Psoas muscle (tissue), 8 donors: Measurements from ENCODE around the gene AKAP6. TPM values are rescaled to one million over a fixed set of nuclear protein-coding genes. Genes with fewer than 3 reads are reported as not detected.

Source experiments
- ATAC-seq, 4 donors: fragments of 200-7000 bp; cut with Tn5 transposase; one replicate each; pipeline ENCODE4 v1.9.1; 2020; ENCODE audit warnings: moderate library complexity in 3 of 4, mild to moderate bottlenecking in 2 of 4
- DNase-seq, 2 donors: peaks; one replicate each; pipeline ENCODE4 v3.0.0-alpha.2; 2020
- H3K27ac ChIP-seq: fragments of 200-600 bp; one replicate; pipeline ENCODE4 v1.8.0; 2022
- H3K27me3 ChIP-seq, 3 donors: fragments of 200-600 bp in 1 of 3; one replicate each; pipeline versions ENCODE4 v1.6.1 to v1.8.0; 2013 to 2022; ENCODE audit warnings: low read length in 2 of 3, mild to moderate bottlenecking in 2 of 3, moderate library complexity in 1 of 3; ENCODE audit not compliant: insufficient read depth in 3 of 3
- H3K36me3 ChIP-seq, 2 donors: fragments of 200-600 bp in 1 of 2; one replicate each; pipeline versions ENCODE4 v1.6.1 to v1.8.0; 2013 to 2022; ENCODE audit warnings: low read depth in 1 of 2, mild to moderate bottlenecking in 1 of 2, moderate library complexity in 1 of 2; ENCODE audit not compliant: insufficient read depth in 1 of 2
- H3K4me1 ChIP-seq: fragments of 200-600 bp; one replicate; pipeline ENCODE4 v1.8.0; 2022
- H3K4me3 ChIP-seq: fragments of 200-600 bp; one replicate; pipeline ENCODE4 v1.8.0; 2022; ENCODE audit warnings: mild to moderate bottlenecking
- H3K9me3 ChIP-seq: fragments of 200-600 bp; one replicate; pipeline ENCODE4 v1.8.0; 2022
- CTCF ChIP-seq: fragments of 200-600 bp; IDR thresholded peaks from one replicate; pipeline ENCODE4 v1.8.0; 2022; ENCODE audit warnings: antibody characterized with exemption
- WGBS, 3 donors: extraction: QIAGEN DNeasy Blood & Tissue Kit; methylation state at CpG; one replicate each; pipeline versions ENCODE4 v1.1.6 to v1.1.7; 2013; 5-methylcytosine and 5-hydroxymethylcytosine counted together
- intact Hi-C, 2 donors: fragments of 100-400 bp; cut with DNase I; formaldehyde crosslinking; loops; one replicate each; pipeline versions ENCODE4 v1.11.0 to v1.14.2; 2022
- polyA plus RNA-seq, 3 donors: library from polyadenylated mRNA; stranded (reverse); fragments of 200-250 nt; gene quantifications; one replicate each; pipeline ENCODE4 v1.2.3, GENCODE V29; 2013
- total RNA-seq, 4 donors: library from RNA; stranded (reverse); fragmentation: NEBNext Ultra II Directional in 2 of 4; extraction: Animal tissue kit (Norgen Biotek cat#: 25700) in 2 of 4; gene quantifications; one replicate each; pipeline versions ENCODE4 v1.2.1 to v1.2.4, GENCODE V29; 2021 to 2023
- donor health status: healthy with polysubstance abuse.
- donor health status: DM: no; HTN: no; CAD: no; lungs with moderate emphysema.
- donor health status: Bipolar disorder and iron deficiency.
- donor health status: healthy.
- donor health status: DM: yes; HTN: yes; CAD: no.
- donor health status: DM: no; HTN: no; CAD: no.
- donor health status: DM: no; HTN: no; CAD: no.
- donor health status: DM: yes; HTN: yes; CAD: no.

AKAP6 gene
- total and polyA plus RNA-seq, 7 donors: 9.1 to 173 (median 113) TPM

- DNase-seq: no peak
- peak in 3 of 4 donors; percentile 32 to 51 (median 43) for ATAC-seq
- WGBS, 3 donors: 43 to 51% (median 47%) methylated on average over 4 of the region's 4 CpGs
- H3K4me3 ChIP-seq: no peak overlapping the region
- peak overlapping the region; percentile 73 for H3K27ac ChIP-seq
- intact Hi-C loops: loop anchor here in 1 of 2 donors (5.0 kb wide), 4 partner anchors 41 to 394 kb away; partner anchors contain the start of genes ARHGAP5, RNU6-7 and RNU6-8
- H3K27me3 ChIP-seq: no peaks in the 10 kb centered on the region
- H3K36me3 ChIP-seq: no peaks in the 10 kb centered on the region
- H3K9me3 ChIP-seq: no peaks in the 10 kb centered on the region
- H3K4me1 ChIP-seq: peaks cover 57% of the 10 kb centered on the region
- no peak for TF ChIP-seq CTCF
Observed at GRCh38 chr14:32471181-32471580, 142.1 kb downstream of the AKAP6 start.

GRCh38 chr14:32472076-32472475 is 143.0 kb downstream of the AKAP6 start:
- Histone ChIP-seq H3K9me3 (no peaks in the 10 kb centered on the region), H3K36me3 (no peaks in the 10 kb centered on the region), H3K4me3 (peak overlapping the region; percentile 12), H3K27me3 (no peaks in the 10 kb centered on the region), H3K27ac (peak overlapping the region; percentile 73), H3K4me1 (peaks cover 64% of the 10 kb centered on the region)
- TF ChIP-seq CTCF: no peak
- intact Hi-C loops: loop anchor here in 1 of 2 donors (5.0 kb wide), 4 partner anchors 40 to 395 kb away; partner anchors contain the start of genes ARHGAP5, RNU6-7 and RNU6-8
- DNase-seq: no peak
- ATAC-seq: peak in 1 of 4 donors; percentile 28
- WGBS, 3 donors: 24 to 41% (median 39%) methylated on average over 1 of the region's 1 CpG

GRCh38 chr14:32472512-32473463 is 143.7 kb downstream of the AKAP6 start:
- Histone ChIP-seq H3K27ac (peak overlapping the region; percentile 73), H3K4me1 (peaks cover 68% of the 10 kb centered on the region), H3K27me3 (no peaks in the 10 kb centered on the region), H3K4me3 (peak overlapping the region; percentile 29), H3K36me3 (no peaks in the 10 kb centered on the region), H3K9me3 (no peaks in the 10 kb centered on the region)
- no peak for TF ChIP-seq CTCF
- intact Hi-C loops: loop anchor here in 1 of 2 donors (5.0 kb wide), 4 partner anchors 40 to 395 kb away; partner anchors contain the start of genes ARHGAP5, RNU6-7 and RNU6-8
- WGBS, 3 donors: 11 to 15% (median 13%) methylated on average over 4 of the region's 4 CpGs
- peak; percentile 64 to 79 (median 76) for ATAC-seq
- DNase-seq: peak in 1 of 2 donors; percentile 27

GRCh38 chr14:32473464-32473855 is 144.4 kb downstream of the AKAP6 start:
- intact Hi-C loops: loop anchor here in 1 of 2 donors (5.0 kb wide), 4 partner anchors 39 to 396 kb away; partner anchors contain the start of genes ARHGAP5, RNU6-7 and RNU6-8
- WGBS, 3 donors: 3 to 13% (median 11%) methylated on average over 3 of the region's 3 CpGs
- Histone ChIP-seq H3K36me3 (no peaks in the 10 kb centered on the region), H3K27me3 (no peaks in the 10 kb centered on the region), H3K9me3 (no peaks in the 10 kb centered on the region), H3K27ac (peak overlapping the region; percentile 73), H3K4me3 (peak overlapping the region; percentile 29), H3K4me1 (peaks cover 74% of the 10 kb centered on the region)
- ATAC-seq (peak; percentile 63 to 74 (median 73)), DNase-seq (peak; percentile 56 to 68)
- no peak for TF ChIP-seq CTCF
